HepG2 (cell line): ENCODE data around the gene INO80C. TPM values are rescaled to one million over a fixed set of nuclear protein-coding genes. Genes with fewer than 3 reads are reported as not detected.

Source experiments
- ATAC-seq: fragments of 200-7000 bp; cut with Tn5 transposase; 3 replicates; pipeline ENCODE4 v1.9.1; 2020; ENCODE audit warnings: mild to moderate bottlenecking, moderate library complexity
- BruUV-seq: library from RNA; stranded (reverse); fragments of 400-500 nt; replicated peaks from 2 replicates; lab custom pipeline; 2021; lab: Mats Ljungman, UMichigan
- CTCF ChIA-PET: fragments of 300-600 bp; formaldehyde crosslinking; extraction: SDS; loops from one replicate; lab custom pipeline; 2021; ENCODE audit warnings: low total read pairs, inconsistent platforms, low intra/inter-chr PET ratio; lab: Yijun Ruan, JAX
- POLR2A ChIA-PET: fragments of 350-600 bp; sonication (Branson Sonifier 250); formaldehyde crosslinking; loops from one replicate; lab custom pipeline; 2020; ENCODE audit warnings: antibody characterized with exemption, inconsistent platforms; lab: Yijun Ruan, JAX
- DNase-seq: peaks from one replicate; pipeline ENCODE4 v3.0.0-alpha.2; 2015; ENCODE audit warnings: low spot score
- FAIRE-seq: peaks from 3 replicates; lab custom pipeline; 2011; peaks lifted over from hg19 to GRCh38; lab: Jason Lieb, UNC
- H2AFZ ChIP-seq: one replicate; pipeline ENCODE4 v1.6.1; 2011; ENCODE audit warnings: low read length, inconsistent platforms
- H3K27ac ChIP-seq: fragments of 300-600 bp; 3 replicates; pipeline ENCODE4 v1.8.0; 2011; ENCODE audit warnings: mixed run types, mild to moderate bottlenecking, mixed read lengths, low read length, inconsistent platforms; ENCODE audit not compliant: insufficient read depth; ENCODE audit errors: extremely low read length
- H3K27me3 ChIP-seq, 2 experiments: fragments of 200-600 bp in 1 of 2; 2 replicates in 1 of 2; 3 replicates in 1 of 2; pipeline versions ENCODE4 v1.6.0 to v1.8.0; 2011; ENCODE audit warnings: low read length in 2 of 2, mild to moderate bottlenecking in 2 of 2, moderate library complexity in 2 of 2, inconsistent platforms in 1 of 2; ENCODE audit not compliant: insufficient read depth in 2 of 2, control insufficient read depth in 1 of 2
- H3K36me3 ChIP-seq, 2 experiments: fragments of 200-600 bp in 1 of 2; replicated peaks in 1 of 2; 2 replicates in 1 of 2; 3 replicates in 1 of 2; pipeline versions ENCODE4 v1.5.1 to v1.8.0; 2011; ENCODE audit warnings: low read length in 2 of 2, inconsistent platforms in 1 of 2; ENCODE audit not compliant: insufficient read depth in 2 of 2, control insufficient read depth in 1 of 2
- H3K4me1 ChIP-seq: 2 replicates; pipeline ENCODE4 v1.5.1; 2012; ENCODE audit warnings: low read length, inconsistent platforms; ENCODE audit not compliant: insufficient read depth
- H3K4me2 ChIP-seq: 2 replicates; pipeline ENCODE4 v1.6.0; 2011; ENCODE audit warnings: low read depth, low read length, inconsistent platforms
- H3K4me3 ChIP-seq, 3 experiments: fragments of 200-600 bp in 1 of 3; sonication (generic), shearing (Covaris generic) in 1 of 3; replicated peaks in 1 of 3; 2 replicates each; pipeline ENCODE4 v1.5.1; 2011 to 2016; ENCODE audit warnings: low read length in 3 of 3, inconsistent platforms in 2 of 3, low read depth in 2 of 3, mild to moderate bottlenecking in 2 of 3, control low read depth in 1 of 3, mixed read lengths in 1 of 3; ENCODE audit not compliant: insufficient read depth in 1 of 3
- H3K79me2 ChIP-seq: one replicate; pipeline ENCODE4 v1.6.1; 2011; ENCODE audit warnings: low read length, inconsistent platforms; ENCODE audit not compliant: insufficient read depth
- H3K9ac ChIP-seq: 2 replicates; pipeline ENCODE4 v1.6.0; 2011; ENCODE audit warnings: mild to moderate bottlenecking, low read depth, low read length, inconsistent platforms; ENCODE audit not compliant: insufficient read depth
- H3K9me3 ChIP-seq: 2 replicates; pipeline ENCODE4 v1.5.1; 2012; ENCODE audit warnings: mild to moderate bottlenecking, low read length
- H4K20me1 ChIP-seq: 2 replicates; pipeline ENCODE4 v1.6.0; 2011; ENCODE audit warnings: inconsistent platforms, mild to moderate bottlenecking, low read length, moderate library complexity; ENCODE audit not compliant: insufficient read depth
- BHLHE40 ChIP-seq: IDR thresholded peaks from 2 replicates; pipeline ENCODE4 v1.6.1; 2011; ENCODE audit warnings: low read length, improper control_type of control experiment
- DNMT1 ChIP-seq: sonication (generic); formaldehyde crosslinking; IDR thresholded peaks from 2 replicates; pipeline ENCODE4 v1.5.1; 2020; ENCODE audit warnings: mild to moderate bottlenecking, missing genetic modification reagents
- GABPB1 ChIP-seq: IDR thresholded peaks from 2 replicates; pipeline ENCODE4 v1.6.1; 2016; ENCODE audit warnings: mild to moderate bottlenecking, missing genetic modification reagents, moderate library complexity, missing compliant biosample characterization
- HOXA9 ChIP-seq: sonication (generic); formaldehyde crosslinking; IDR thresholded peaks from 2 replicates; pipeline ENCODE4 v1.8.1; 2022; ENCODE audit warnings: missing genetic modification reagents, mild to moderate bottlenecking, moderate library complexity, borderline replicate concordance
- NR1H2 ChIP-seq: sonication (generic); formaldehyde crosslinking; IDR thresholded peaks from 2 replicates; pipeline ENCODE4 v1.8.1; 2022; ENCODE audit warnings: low read depth, missing genetic modification reagents, borderline replicate concordance
- NR3C1 ChIP-seq: sonication (generic); formaldehyde crosslinking; IDR thresholded peaks from 2 replicates; pipeline ENCODE4 v1.4.0; 2020; ENCODE audit warnings: missing genetic modification reagents
- SRY ChIP-seq: sonication (generic); formaldehyde crosslinking; IDR thresholded peaks from 2 replicates; pipeline ENCODE4 v1.8.0; 2022; ENCODE audit warnings: mild to moderate bottlenecking, missing genetic modification reagents
- THRA ChIP-seq: sonication (generic); formaldehyde crosslinking; IDR thresholded peaks from 2 replicates; pipeline ENCODE4 v1.4.0; 2020; ENCODE audit warnings: missing genetic modification reagents, borderline replicate concordance
- ZMYM4 ChIP-seq: sonication (generic); formaldehyde crosslinking; IDR thresholded peaks from 2 replicates; pipeline ENCODE4 v1.8.1; 2023; ENCODE audit warnings: mild to moderate bottlenecking, missing genetic modification reagents
- ZNF34 ChIP-seq: sonication (generic); formaldehyde crosslinking; IDR thresholded peaks from 2 replicates; pipeline ENCODE4 v1.4.0; 2020; ENCODE audit warnings: mild to moderate bottlenecking, missing genetic modification reagents, borderline replicate concordance
- ZNF562 ChIP-seq: sonication (generic); formaldehyde crosslinking; IDR thresholded peaks from 2 replicates; pipeline ENCODE4 v1.8.0; 2022; ENCODE audit warnings: missing genetic modification reagents, borderline replicate concordance
- ZNF746 ChIP-seq: sonication (generic); formaldehyde crosslinking; IDR thresholded peaks from 2 replicates; pipeline ENCODE4 v1.8.0; 2022; ENCODE audit warnings: mild to moderate bottlenecking, missing genetic modification reagents
- WGBS: methylation state at CpG from one replicate; pipeline ENCODE4 v1.1.6; 2017; ENCODE audit warnings: low lambda C conversion rate; 5-methylcytosine and 5-hydroxymethylcytosine counted together
- in situ Hi-C: cut with HindIII; loops from 2 replicates; pipeline ENCODE4 v1.10.0; 2017; ENCODE audit warnings: low pct_unique_long_range_greater_than_20kb; ENCODE audit not compliant: extremely low pct_ligation_motif_present
- intact Hi-C: fragments of 100-400 bp; cut with micrococcal nuclease; formaldehyde crosslinking; loops from one replicate; pipeline ENCODE4 v1.10.0; 2022; ENCODE audit not compliant: unreplicated experiment
- polyA plus RNA-seq, 8 experiments: library from polyadenylated mRNA; depleted of rRNA in 3 of 8; stranded (reverse) in 7 of 8; unstranded in 1 of 8; fragments of >200 nt; fragmentation: Illumina TruSeq in 4 of 8; extraction: Trizol in 4 of 8; gene quantifications; 2 replicates each; pipeline versions ENCODE4 v1.2.1 to v1.2.3, GENCODE V29; 2011 to 2016; ENCODE audit warnings: low read depth in 4 of 8, missing spikeins in 1 of 8, mixed read lengths in 1 of 8; ENCODE audit not compliant: insufficient read depth in 1 of 8
- total RNA-seq, 5 experiments: library from RNA; depleted of rRNA; stranded (reverse); fragments of >200 nt; fragmentation: Illumina TruSeq; extraction: Trizol; gene quantifications; 2 replicates each; pipeline ENCODE4 v1.2.3, GENCODE V29; 2016; ENCODE audit warnings: low read depth in 1 of 5

Gene INO80C
- total and polyA plus RNA-seq, 2 of the 13 experiments (the other 11 are each of a cell fraction or from before 2014, with no cell fraction given) = 8.2 to 15.4 TPM

GRCh38 chr18:35477497-35477896 is 20.3 kb downstream of the INO80C start:
- no TSS peak for BruUV-seq
- Histone ChIP-seq H3K4me3 (peak overlapping the region in 1 of 3 experiments; percentile 25; a peak in 1 of 6 replicates), H4K20me1 (no peaks in the 10 kb centered on the region), H3K27me3 (no peaks in the 10 kb centered on the region; a peak in 1 of 5 replicates), H3K4me1 (peaks cover 59% of the 10 kb centered on the region), H3K27ac (peak overlapping the region; percentile 85), H3K4me2 (peak overlapping the region; percentile 66; the same call in 1 of the 2 replicates), H3K36me3 (no peaks in the 10 kb centered on the region; a peak in 2 of 5 replicates), H3K9me3 (no peaks in the 10 kb centered on the region), H3K9ac (peak overlapping the region; percentile 68; the same call in 1 of the 2 replicates), H2AFZ (no peak overlapping the region), H3K79me2 (peaks cover 21% of the 10 kb centered on the region)
- ChIA-PET CTCF (no interaction called here), POLR2A (interaction anchor here (1.2 to 4.3 kb wide), 4 partner anchors 19 to 197 kb away, joined by 3 to 70 read pairs (median 8); partner anchors contain the start of gene INO80C)
- in situ Hi-C loops (no loop called here), intact Hi-C loops (no loop called here)
- 88% methylated on average over 1 of the region's 1 CpG for WGBS
- no peak for FAIRE-seq
- no peak for DNase-seq
- TF ChIP-seq ZMYM4 (CRISPR knock-in tag) (no peak), HOXA9 (CRISPR knock-in tag) (no peak), DNMT1 (CRISPR knock-in tag) (no peak), ZNF746 (no peak), BHLHE40 (no peak), NR3C1 (CRISPR knock-in tag) (no peak)
- ATAC-seq = no peak

- ChIA-PET POLR2A (no interaction called here), CTCF (no interaction called here)
- Histone ChIP-seq H3K36me3 (no peaks in the 10 kb centered on the region; a peak in 2 of 5 replicates), H3K27ac (no peak overlapping the region), H3K4me2 (no peak overlapping the region), H3K4me3 (no peak overlapping the region), H4K20me1 (no peaks in the 10 kb centered on the region), H3K9ac (no peak overlapping the region), H2AFZ (no peak overlapping the region), H3K27me3 (no peaks in the 10 kb centered on the region), H3K79me2 (peaks cover 11% of the 10 kb centered on the region), H3K9me3 (no peaks in the 10 kb centered on the region), H3K4me1 (peaks cover 46% of the 10 kb centered on the region)
- no peak for DNase-seq
- BruUV-seq = no TSS peak
- FAIRE-seq = no peak
- ATAC-seq = no peak
- no peak for TF ChIP-seq SRY (CRISPR knock-in tag)
- TF ChIP-seq ZNF562 (CRISPR knock-in tag) = no peak
- TF ChIP-seq GABPB1 (CRISPR knock-in tag) = no peak
- TF ChIP-seq ZNF34 = no peak
- no peak for TF ChIP-seq NR1H2 (CRISPR knock-in tag)
- TF ChIP-seq THRA = no peak
- intact Hi-C loops (no loop called here), in situ Hi-C loops (no loop called here)
- WGBS = 100% methylated on average over 1 of the region's 1 CpG
These were observed 22.9 kb downstream of the INO80C start for GRCh38 chr18:35474884-35475283.
